ENCODE data around the gene TANGO2. TPM values are rescaled to one million over a fixed set of nuclear protein-coding genes. Genes with fewer than 3 reads are reported as not detected.

TANGO2 gene
- total RNA-seq, 1 donor from 2014 or later = 12.5 TPM

- no peak for DNase-seq (ENCODE audit: low spot score)
- no peak for ATAC-seq
Measured at GRCh38 chr22:20113551-20114310, 92.8 kb downstream of the TANGO2 start.

GRCh38 chr22:20114506-20115475, 93.9 kb downstream of the TANGO2 start:
- ATAC-seq = no peak
- DNase-seq (ENCODE audit: low spot score) = no peak

GRCh38 chr22:20115691-20116375, 94.9 kb downstream of the TANGO2 start, which contains the start of gene RANBP1:
RANBP1 (plus strand) TSS chr22:20116104; CDS start chr22:20116185, 81 bp downstream.
- ATAC-seq = no peak
- DNase-seq (ENCODE audit: low spot score) = no peak

GRCh38 chr22:20116376-20116950, 95.6 kb downstream of the TANGO2 start:
- DNase-seq (ENCODE audit: low spot score) (no peak), ATAC-seq (peak; percentile 4)

Other genes starting within 250 kb of the TANGO2 start
- 4.3 TPM for gene GNB1L, start 166.2 kb upstream of the TANGO2 start, total RNA-seq
- 9.4 TPM for gene RTL10, start 166.2 kb upstream of the TANGO2 start, total RNA-seq
- gene COMT, start 79.3 kb upstream of the TANGO2 start, total RNA-seq = 145 TPM
- gene TXNRD2, start 79.3 kb upstream of the TANGO2 start, total RNA-seq = 44.6 TPM
- gene ARVCF, start 4.3 kb upstream of the TANGO2 start, total RNA-seq = 18.7 TPM
- 26.9 TPM for gene DGCR8, start 59.1 kb downstream of the TANGO2 start, total RNA-seq
- gene RANBP1, start 95.0 kb downstream of the TANGO2 start, total RNA-seq = 47.0 TPM
- 36.7 TPM for gene TRMT2A, start 96.1 kb downstream of the TANGO2 start, total RNA-seq
- gene ZDHHC8, start 110.7 kb downstream of the TANGO2 start, total RNA-seq = 37.3 TPM
- gene CCDC188, start 129.9 kb downstream of the TANGO2 start, total RNA-seq = not detected
- gene RTN4R, start 247.2 kb downstream of the TANGO2 start, total RNA-seq = 10.9 TPM

Data from left lobe of liver (tissue), 2 donors.